B cell (primary cell): ENCODE measurements around the gene SCARB1.

Experiments used
- EZH2 ChIP-seq: IDR thresholded peaks from 2 replicates; pipeline ENCODE4 v1.6.1; 2012; ENCODE audit warnings: borderline replicate concordance, low read depth, mild to moderate bottlenecking, moderate library complexity, low read length; ENCODE audit not compliant: insufficient read depth, poor library complexity, severe bottlenecking
- TF ChIP-seq, protein P1 (sequence below): fragments of 200-600 bp; IDR thresholded peaks from one replicate; pipeline ENCODE4 v1.8.0; 2022; ENCODE audit warnings: antibody characterized with exemption, mild to moderate bottlenecking

DNA sequence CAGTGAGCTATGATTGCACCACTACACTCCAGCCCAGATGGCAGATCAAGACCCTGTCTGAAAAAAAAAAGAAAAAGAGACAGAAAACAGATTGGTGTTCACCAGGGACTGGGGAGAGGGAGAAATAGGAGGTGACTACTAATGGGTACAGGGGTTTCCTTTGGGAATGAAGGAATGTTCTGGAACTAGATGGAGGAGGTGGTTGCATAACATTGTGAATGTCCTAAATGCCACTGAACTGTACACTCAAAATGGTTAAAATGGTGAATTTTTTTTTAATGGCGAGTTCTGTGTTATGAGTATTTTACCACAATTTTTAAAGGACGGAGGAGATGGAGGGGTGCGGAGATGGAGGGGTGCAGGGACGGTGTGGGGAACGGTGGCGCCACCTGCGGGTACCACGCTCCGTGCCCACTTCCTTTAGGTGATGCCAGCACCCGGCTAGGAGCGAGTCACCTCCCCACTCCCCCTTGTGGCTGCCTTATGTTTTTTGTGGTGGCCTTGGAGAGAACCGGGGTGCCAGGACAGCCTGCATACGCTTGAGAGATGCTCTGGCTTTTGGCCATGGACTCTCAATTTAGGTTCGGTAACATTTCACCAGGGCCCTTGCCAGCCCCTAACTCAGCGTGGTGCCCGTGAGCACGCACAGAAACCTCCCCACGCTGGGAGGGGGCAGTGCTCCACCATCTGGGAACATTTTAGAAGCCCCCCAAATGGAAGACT lies 34.7 kb upstream of the SCARB1 start:
- TF ChIP-seq, protein P1, sequence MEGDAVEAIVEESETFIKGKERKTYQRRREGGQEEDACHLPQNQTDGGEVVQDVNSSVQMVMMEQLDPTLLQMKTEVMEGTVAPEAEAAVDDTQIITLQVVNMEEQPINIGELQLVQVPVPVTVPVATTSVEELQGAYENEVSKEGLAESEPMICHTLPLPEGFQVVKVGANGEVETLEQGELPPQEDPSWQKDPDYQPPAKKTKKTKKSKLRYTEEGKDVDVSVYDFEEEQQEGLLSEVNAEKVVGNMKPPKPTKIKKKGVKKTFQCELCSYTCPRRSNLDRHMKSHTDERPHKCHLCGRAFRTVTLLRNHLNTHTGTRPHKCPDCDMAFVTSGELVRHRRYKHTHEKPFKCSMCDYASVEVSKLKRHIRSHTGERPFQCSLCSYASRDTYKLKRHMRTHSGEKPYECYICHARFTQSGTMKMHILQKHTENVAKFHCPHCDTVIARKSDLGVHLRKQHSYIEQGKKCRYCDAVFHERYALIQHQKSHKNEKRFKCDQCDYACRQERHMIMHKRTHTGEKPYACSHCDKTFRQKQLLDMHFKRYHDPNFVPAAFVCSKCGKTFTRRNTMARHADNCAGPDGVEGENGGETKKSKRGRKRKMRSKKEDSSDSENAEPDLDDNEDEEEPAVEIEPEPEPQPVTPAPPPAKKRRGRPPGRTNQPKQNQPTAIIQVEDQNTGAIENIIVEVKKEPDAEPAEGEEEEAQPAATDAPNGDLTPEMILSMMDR = peak; percentile 86
- TF ChIP-seq EZH2 = no peak
